ENCODE measurements around the gene MICAL3.
"Not testable (repeated sequence)": the region's sequence is repeated elsewhere in the genome, so short reads cannot be mapped to it uniquely, and the experiment has no call there.

Gene MICAL3

DNA sequence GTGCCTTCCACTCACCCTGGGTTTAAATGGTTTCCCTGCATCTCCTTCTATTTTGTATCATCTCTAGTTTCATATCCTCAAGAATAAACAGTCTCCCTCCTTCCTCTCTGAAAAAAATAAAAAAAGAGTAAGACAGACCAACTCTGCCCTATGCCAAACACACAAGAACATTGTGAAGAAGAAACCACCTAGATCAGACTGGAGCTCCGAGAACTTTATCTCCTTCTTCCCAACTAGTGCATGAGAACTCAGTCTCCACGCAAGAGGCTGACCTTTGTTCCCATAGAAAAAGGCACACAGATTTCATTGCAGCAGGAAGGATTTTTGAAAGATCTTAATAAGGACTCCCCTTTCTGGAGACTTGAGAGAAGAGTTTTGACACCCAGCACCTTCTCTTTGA lies 44.7 kb upstream of the MICAL3 start:
- no peaks in the 10 kb centered on the region for H3K36me3 ChIP-seq (ENCODE audit: insufficient read depth, low read length)
- no peak overlapping the region for H3K27ac ChIP-seq
- no peak overlapping the region for H3K4me3 ChIP-seq
- no peak overlapping the region for H3K9ac ChIP-seq (ENCODE audit: insufficient read length)
- no peaks in the 10 kb centered on the region for H3K9me3 ChIP-seq (ENCODE audit: low read depth, low read length)
- no peak for DNase-seq (ENCODE audit: low read depth, low spot score)
- TF ChIP-seq EZH2 (IDR thresholded peaks at IDR 0.05), result no peak
- no peak for TF ChIP-seq FOXP2 (optimal IDR thresholded peaks at IDR 0.05; ENCODE audit: control extremely low read depth, extremely low read length, insufficient read depth)
- no peak for TF ChIP-seq POLR2AphosphoS5 (IDR thresholded peaks at IDR 0.05; ENCODE audit: borderline replicate concordance, low read depth, low read length)

DNA sequence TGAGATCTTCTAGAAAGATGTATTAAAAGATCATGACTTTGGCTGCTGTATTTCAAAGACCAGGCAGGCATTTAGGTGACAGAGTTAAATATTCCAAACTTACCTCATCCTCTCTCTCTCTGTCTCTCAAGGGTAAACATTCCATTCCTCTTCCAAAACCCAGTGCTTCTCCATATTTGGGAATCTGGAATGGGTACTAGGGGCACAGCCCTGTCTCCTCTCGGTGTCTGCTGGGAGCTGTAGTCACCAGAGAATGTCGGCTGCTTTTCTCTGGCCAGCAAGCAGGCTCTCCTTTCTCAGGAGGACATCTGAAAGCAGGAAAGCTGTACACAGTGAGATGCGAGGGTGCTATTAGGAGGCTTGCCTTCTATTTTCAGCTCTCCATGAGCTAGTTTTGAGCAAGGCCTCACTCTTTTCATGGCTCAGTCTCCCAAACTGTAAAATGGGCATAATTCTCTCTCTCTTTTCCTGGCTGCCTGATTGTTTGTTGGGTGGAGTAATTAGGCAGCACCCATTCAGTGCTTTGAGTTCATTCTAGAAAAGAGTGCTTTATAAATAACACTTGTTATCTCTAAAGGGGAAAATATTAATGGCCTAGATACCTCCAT lies 44.1 kb upstream of the MICAL3 start:
- Histone ChIP-seq H3K9me3 (ENCODE audit: low read depth, low read length) (no peaks in the 10 kb centered on the region), H3K4me3 (no peak overlapping the region), H3K27ac (no peak overlapping the region), H3K36me3 (ENCODE audit: insufficient read depth, low read length) (no peaks in the 10 kb centered on the region), H3K9ac (ENCODE audit: insufficient read length) (no peak overlapping the region)
- DNase-seq (ENCODE audit: low read depth, low spot score), result no peak
- TF ChIP-seq FOXP2 (optimal IDR thresholded peaks at IDR 0.05; ENCODE audit: control extremely low read depth, extremely low read length, insufficient read depth) (no peak), POLR2AphosphoS5 (IDR thresholded peaks at IDR 0.05; ENCODE audit: borderline replicate concordance, low read depth, low read length) (no peak), EZH2 (IDR thresholded peaks at IDR 0.05) (no peak)

DNA sequence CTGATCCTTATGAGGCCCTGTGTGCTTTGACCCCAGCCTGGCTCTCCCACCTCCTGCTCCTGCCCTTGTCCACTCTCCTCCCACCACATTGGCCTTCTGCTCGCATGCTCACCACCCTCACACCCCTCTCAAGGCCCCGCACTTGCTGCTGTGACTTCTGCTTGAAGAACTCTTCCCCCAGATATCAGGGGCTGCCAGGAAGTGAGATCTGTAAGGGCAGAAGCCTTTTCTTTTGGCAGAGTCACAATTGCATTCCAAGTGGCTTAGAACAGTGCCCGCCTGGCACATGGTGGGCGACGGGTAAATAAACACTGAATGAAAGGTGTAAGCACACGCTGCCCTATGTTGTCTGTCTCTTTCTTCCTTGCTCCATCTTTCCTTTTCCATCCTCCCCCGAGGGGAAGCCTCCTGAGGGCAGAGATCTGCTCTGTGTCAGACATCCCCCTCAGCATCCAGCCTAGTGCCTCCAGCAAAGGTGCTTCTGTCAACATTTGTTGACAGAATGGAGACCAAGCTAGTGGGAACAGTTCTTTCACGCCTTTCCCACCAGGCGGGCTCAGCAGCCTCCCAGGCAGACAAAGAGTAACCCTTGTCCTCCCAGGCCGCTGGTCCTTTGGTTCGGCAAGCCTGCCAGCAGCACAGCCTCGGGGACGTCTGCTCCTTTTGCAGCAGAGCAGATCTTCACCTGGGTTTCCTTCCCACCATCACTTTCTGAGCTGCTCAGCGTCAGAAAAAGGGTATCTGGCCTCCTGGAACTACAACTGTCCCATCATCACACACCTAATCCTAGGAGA lies 43.4 kb upstream of the MICAL3 start:
- Histone ChIP-seq H3K27ac (no peak overlapping the region), H3K4me3 (no peak overlapping the region), H3K36me3 (ENCODE audit: insufficient read depth, low read length) (no peaks in the 10 kb centered on the region), H3K9me3 (ENCODE audit: low read depth, low read length) (no peaks in the 10 kb centered on the region), H3K9ac (ENCODE audit: insufficient read length) (no peak overlapping the region)
- TF ChIP-seq POLR2AphosphoS5 (IDR thresholded peaks at IDR 0.05; ENCODE audit: borderline replicate concordance, low read depth, low read length) (no peak), FOXP2 (optimal IDR thresholded peaks at IDR 0.05; ENCODE audit: control extremely low read depth, extremely low read length, insufficient read depth) (no peak), EZH2 (IDR thresholded peaks at IDR 0.05) (no peak)
- DNase-seq (ENCODE audit: low read depth, low spot score), result no peak

DNA sequence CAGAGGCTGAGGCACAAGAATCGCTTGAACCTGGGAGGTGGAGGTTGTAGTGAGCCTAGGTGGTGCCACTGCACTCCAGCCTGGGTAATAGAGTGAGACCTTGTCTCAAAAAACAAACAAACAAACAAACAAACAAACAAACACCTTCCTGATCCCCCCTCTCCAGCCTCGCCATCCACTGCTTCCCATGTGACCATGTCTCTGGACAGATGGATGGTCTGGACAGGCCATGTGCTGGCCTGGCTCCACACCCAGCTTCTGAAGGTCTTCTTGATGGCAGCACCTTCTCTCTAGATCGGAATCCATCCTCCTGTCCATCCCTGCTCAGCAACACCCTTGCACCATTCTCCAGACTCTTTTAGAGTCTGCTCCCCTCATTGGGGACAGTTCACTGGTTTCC lies 42.8 kb upstream of the MICAL3 start:
- TF ChIP-seq POLR2AphosphoS5 (IDR thresholded peaks at IDR 0.05; ENCODE audit: borderline replicate concordance, low read depth, low read length) (no peak), FOXP2 (optimal IDR thresholded peaks at IDR 0.05; ENCODE audit: control extremely low read depth, extremely low read length, insufficient read depth) (no peak), EZH2 (IDR thresholded peaks at IDR 0.05) (no peak)
- Histone ChIP-seq H3K9ac (ENCODE audit: insufficient read length) (no peak overlapping the region), H3K27ac (no peak overlapping the region), H3K36me3 (ENCODE audit: insufficient read depth, low read length) (no peaks in the 10 kb centered on the region), H3K4me3 (no peak overlapping the region), H3K9me3 (ENCODE audit: low read depth, low read length) (no peaks in the 10 kb centered on the region)
- DNase-seq (ENCODE audit: low read depth, low spot score), result no peak

DNA sequence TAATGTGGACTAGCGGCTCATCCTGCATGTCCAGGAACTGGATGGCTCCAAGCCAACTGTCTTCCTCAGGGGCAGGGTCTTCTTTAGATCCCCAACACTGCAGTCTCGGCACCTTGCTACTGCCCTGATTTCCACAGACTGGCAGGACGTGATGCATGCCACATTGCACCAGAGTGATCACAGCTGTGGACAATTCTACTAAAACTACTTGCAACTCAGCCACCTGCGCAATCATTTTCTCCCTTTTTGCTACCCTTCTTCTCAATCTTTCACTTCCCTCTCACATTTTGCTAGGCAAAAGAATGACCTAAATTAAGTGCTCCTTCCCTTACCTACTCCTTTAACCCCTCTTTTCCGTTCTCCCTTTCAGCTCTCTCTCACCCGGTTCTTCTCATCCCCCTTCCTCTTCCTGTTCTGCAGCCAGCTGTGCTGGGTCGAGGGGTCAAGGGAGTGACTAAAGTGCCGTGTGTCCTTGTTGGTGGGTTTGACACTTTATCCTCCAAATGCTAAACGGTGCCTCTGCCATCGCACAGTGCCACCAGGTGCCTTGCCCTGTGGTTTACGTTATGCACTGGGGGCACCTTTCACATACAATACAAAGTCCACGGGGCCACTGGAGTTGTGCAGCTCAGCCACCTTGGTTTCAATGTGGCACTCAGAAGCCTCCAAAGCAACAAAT lies 42.0 kb upstream of the MICAL3 start:
- TF ChIP-seq FOXP2 (optimal IDR thresholded peaks at IDR 0.05; ENCODE audit: control extremely low read depth, extremely low read length, insufficient read depth) (no peak), EZH2 (IDR thresholded peaks at IDR 0.05) (no peak), POLR2AphosphoS5 (IDR thresholded peaks at IDR 0.05; ENCODE audit: borderline replicate concordance, low read depth, low read length) (no peak)
- no peak overlapping the region for H3K4me3 ChIP-seq
- no peaks in the 10 kb centered on the region for H3K36me3 ChIP-seq (ENCODE audit: insufficient read depth, low read length)
- no peak overlapping the region for H3K9ac ChIP-seq (ENCODE audit: insufficient read length)
- DNase-seq (ENCODE audit: low read depth, low spot score), result no peak
- no peaks in the 10 kb centered on the region for H3K9me3 ChIP-seq (ENCODE audit: low read depth, low read length)
- no peak overlapping the region for H3K27ac ChIP-seq

DNA sequence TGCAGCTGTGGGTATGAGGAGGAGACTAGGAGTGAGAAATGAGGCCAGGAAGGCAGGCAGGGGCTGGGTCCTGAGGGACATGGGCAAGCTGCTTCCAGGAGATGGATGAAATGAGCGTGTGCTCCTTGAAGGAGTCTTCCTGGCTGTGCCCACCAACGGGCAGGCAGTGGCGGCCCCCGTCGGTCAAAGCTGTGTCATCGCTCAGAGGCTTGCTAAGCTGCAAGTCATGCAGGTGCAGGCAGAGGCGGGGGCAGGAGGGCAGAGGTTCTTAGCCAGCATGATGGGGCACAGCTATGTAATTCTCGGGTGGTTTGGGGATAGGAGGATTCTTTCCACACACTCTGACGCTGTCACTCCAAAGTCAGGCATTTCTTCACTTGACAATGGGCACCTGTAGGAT lies 40.9 kb upstream of the MICAL3 start:
- TF ChIP-seq FOXP2 (optimal IDR thresholded peaks at IDR 0.05; ENCODE audit: control extremely low read depth, extremely low read length, insufficient read depth), result no peak
- no peak for TF ChIP-seq EZH2 (IDR thresholded peaks at IDR 0.05)
- no peak for TF ChIP-seq POLR2AphosphoS5 (IDR thresholded peaks at IDR 0.05; ENCODE audit: borderline replicate concordance, low read depth, low read length)
- no peaks in the 10 kb centered on the region for H3K36me3 ChIP-seq (ENCODE audit: insufficient read depth, low read length)
- H3K4me3 ChIP-seq, result no peak overlapping the region
- no peak overlapping the region for H3K27ac ChIP-seq
- H3K9ac ChIP-seq (ENCODE audit: insufficient read length), result no peak overlapping the region
- no peaks in the 10 kb centered on the region for H3K9me3 ChIP-seq (ENCODE audit: low read depth, low read length)
- no peak for DNase-seq (ENCODE audit: low read depth, low spot score)

DNA sequence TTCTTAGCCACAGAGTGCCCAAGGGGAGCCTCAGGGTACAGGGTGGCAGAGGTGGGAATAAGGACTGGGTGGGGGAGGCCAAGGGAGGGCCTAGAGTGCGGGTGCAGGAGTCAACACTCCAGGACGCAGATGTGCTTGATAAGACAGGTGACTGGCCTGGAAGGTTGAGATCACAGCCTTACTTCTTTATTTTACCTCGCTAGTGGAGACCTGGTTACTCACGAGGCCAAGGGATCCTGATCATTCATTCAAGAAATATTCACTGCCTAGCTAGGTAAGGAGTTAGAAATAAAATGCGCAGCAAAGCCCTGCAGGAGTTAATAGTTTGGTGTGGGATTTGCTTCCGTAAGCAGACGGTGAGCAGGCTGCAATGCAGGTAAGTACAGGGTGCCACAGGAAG lies 40.3 kb upstream of the MICAL3 start:
- peak overlapping the region; percentile 32 for H3K9ac ChIP-seq (ENCODE audit: insufficient read length)
- no peak for DNase-seq (ENCODE audit: low read depth, low spot score)
- TF ChIP-seq POLR2AphosphoS5 (IDR thresholded peaks at IDR 0.05; ENCODE audit: borderline replicate concordance, low read depth, low read length) (no peak), FOXP2 (optimal IDR thresholded peaks at IDR 0.05; ENCODE audit: control extremely low read depth, extremely low read length, insufficient read depth) (no peak)
- H3K27ac ChIP-seq, result peak overlapping the region; percentile 91
- no peaks in the 10 kb centered on the region for H3K9me3 ChIP-seq (ENCODE audit: low read depth, low read length)
- H3K36me3 ChIP-seq (ENCODE audit: insufficient read depth, low read length), result no peaks in the 10 kb centered on the region
- no peak overlapping the region for H3K4me3 ChIP-seq

- not testable (repeated sequence) for H3K9me3 ChIP-seq (ENCODE audit: low read depth, low read length); H3K36me3 ChIP-seq (ENCODE audit: insufficient read depth, low read length)
- H3K27ac ChIP-seq, result peak overlapping the region; percentile 99
- peak overlapping the region; percentile 67 for H3K9ac ChIP-seq (ENCODE audit: insufficient read length)
- peak overlapping the region; percentile 67 for H3K4me3 ChIP-seq
- DNase-seq (ENCODE audit: low read depth, low spot score), result peak; percentile 82
Observed at GRCh38 chr22:18063715-18064114, 39.4 kb upstream of the MICAL3 start.
